C4-2B (cell line): ENCODE data around the gene DDX1.

ENCODE experiments used
- H3K27ac ChIP-seq: fragments of 450-650 bp; 2 replicates; pipeline ENCODE4 v1.5.1; 2017
- CTCF ChIP-seq: fragments of 450-650 bp; conservative IDR thresholded peaks from 2 replicates; pipeline ENCODE4 v1.5.1; 2017; ENCODE audit warnings: mild to moderate bottlenecking
- ZFX ChIP-seq: fragments of 450-650 bp; IDR thresholded peaks from 2 replicates; pipeline ENCODE4 v1.6.1; 2017

The DDX1 gene

GRCh38 chr2:15579641-15580040 is 12.0 kb upstream of the DDX1 start:
- TF ChIP-seq CTCF = no peak
- no peak for TF ChIP-seq ZFX
- H3K27ac ChIP-seq = no peak overlapping the region

GRCh38 chr2:15580451-15580850 is 11.2 kb upstream of the DDX1 start:
- TF ChIP-seq CTCF = no peak
- no peak overlapping the region for H3K27ac ChIP-seq

DNA sequence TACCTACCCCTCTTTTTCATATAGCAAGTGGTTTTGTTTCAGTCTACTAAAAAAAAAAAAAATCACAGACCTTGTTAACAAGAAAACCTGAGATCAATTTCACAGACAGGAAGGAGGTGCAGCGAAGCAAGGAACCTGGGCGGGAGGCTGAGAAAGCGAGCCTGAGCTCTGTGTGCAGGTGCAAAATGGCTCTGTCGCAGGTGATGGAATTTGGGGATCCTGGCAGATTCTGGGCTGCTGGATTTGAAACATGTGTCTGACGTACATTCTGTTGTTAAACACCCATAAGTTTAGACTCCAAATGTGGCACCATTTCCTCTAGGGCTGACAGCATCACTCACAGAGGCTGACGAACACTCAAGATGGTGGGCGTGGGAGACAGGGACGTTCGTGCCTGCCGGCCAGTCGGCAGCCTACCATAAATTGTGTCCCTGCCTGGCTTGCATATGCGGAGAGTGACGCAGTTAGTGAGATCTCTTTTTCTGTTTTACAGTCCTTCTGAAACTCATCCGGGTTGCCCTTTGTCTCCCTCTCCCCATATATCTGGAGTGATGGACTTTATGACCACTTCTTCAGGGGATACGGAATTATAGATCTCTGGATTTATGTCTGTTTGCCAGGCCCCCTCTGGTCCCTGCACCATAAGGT is 8.8 kb upstream of the DDX1 start:
- H3K27ac ChIP-seq = no peak overlapping the region
- TF ChIP-seq ZFX = no peak
- no peak for TF ChIP-seq CTCF

DNA sequence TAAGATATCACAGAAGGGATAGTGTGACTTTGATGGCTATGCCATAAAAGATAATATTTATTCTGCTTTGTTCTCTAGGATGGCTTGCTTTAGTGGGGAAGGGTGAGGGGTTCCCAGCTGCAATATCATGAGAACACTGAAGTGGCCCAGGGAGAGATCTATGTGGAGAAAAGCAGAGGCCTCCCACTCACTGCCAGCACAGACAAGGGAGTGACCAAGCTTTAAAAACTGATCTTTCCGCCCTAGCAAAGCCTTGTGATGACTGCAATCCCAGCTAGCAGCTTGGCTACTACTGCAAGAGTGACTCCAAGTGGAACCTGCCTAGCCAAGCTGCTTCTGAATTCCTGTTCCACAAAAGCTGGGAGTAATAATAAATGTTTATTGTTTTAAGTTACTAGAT is 7.8 kb upstream of the DDX1 start:
- no peak overlapping the region for H3K27ac ChIP-seq
- TF ChIP-seq ZFX (no peak), CTCF (no peak)

- TF ChIP-seq ZFX (no peak), CTCF (no peak)
- no peak overlapping the region for H3K27ac ChIP-seq
Measured at GRCh38 chr2:15584316-15584715, 7.4 kb upstream of the DDX1 start.

- TF ChIP-seq ZFX (no peak), CTCF (no peak)
Measured at GRCh38 chr2:15584767-15585469, 6.8 kb upstream of the DDX1 start.

GRCh38 chr2:15588329-15588919 is 3.2 kb upstream of the DDX1 start:
- H3K27ac ChIP-seq = no peak overlapping the region
- TF ChIP-seq ZFX = no peak
- peak; percentile 72 for TF ChIP-seq CTCF

More at GRCh38 chr2:15584767-15585469, 6.8 kb upstream of the DDX1 start:
- no peak overlapping the region for H3K27ac ChIP-seq
